GM21619 (cell line): ENCODE measurements around the gene TRMT1.

ENCODE experiments used
- ATAC-seq: cut with Tn5 transposase; IDR thresholded peaks from one replicate; pipeline ENCODE4 v1.9.1; 2021; ENCODE audit not compliant: unreplicated experiment

Gene TRMT1

DNA sequence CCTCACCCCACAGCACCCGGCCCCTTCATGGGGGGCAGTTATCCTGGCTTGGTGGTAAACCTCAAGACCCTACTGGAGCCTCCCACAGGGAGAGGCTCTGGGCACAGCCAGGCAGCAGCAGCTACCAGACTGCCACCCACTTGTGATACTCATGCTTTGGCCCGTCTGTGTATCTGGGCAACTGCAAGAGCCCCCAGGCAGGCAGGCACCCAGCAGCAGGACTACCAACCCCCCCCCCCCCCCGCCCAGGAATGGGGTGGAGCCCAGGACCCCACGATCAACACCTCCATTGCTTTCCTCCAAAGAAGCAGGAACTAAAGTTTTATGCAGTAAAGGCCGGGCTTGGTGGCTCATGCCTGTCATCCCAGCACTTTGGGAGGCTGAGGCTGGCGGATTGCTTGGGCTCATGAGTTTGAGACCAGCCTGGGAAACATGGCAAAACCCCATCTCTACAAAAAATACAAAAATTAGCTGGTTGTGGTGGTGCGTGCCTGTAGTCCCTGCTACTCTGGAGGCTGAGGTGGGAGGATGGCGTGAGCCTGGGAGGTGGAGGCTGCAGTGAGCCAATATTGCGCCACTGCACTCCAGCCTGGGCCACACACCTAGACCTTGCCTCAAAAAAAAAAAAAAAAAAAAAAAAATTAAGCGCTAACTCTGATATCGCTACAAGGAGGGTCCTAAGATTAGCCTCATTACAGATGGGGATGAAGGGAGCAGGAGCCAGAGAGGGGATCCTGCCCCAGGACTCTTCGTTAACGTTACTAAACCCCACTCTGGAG, 12.8 kb downstream of the TRMT1 start:
- ATAC-seq = no peak

DNA sequence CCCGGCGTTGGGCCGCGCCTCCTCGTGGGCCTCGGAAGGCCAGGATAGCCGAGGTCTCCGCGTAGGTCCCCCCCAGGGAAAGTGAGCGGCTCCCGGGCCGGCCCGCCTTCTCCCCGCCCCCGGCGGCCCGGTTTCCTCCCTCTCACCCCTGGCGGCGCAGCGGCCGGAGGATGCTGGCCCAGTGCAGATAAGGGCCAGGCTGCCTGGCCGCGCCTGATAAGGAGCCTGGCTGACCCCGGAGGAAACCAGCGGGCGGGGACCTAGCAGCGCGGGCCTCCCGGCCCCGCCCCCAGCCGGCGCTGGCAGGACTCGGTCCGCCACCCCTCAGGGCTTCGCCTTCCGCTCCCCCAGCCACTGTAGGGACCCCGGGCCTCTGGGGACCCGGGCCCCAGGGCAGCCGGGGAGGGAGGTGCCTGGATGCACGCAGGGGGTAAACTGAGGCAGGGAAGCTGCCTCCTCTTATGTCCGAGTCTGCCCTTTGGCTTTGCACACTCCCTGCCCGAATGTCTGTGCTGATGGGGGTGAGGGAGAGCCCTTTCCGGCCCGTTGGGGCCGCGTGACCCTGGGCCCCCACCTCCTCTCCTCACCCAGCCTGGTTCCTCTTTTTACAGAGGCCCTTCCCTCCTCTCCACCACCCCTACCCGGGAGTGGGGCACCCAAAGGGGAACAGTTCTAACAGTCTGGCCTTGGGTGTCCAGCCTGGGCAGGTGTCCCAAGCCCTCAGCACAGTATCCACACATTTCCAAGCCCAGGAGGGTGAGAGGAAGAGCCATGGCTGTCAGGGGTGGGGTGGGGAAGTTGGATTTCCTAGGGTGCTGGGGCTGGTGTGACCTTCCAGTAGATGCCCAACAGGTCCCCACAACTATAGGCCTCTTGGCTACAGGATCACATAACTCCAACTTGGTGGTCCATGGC, 13.6 kb downstream of the TRMT1 start, which contains the start of gene LYL1:
Gene LYL1, minus strand, starts transcription at position 193 of the 915 bp plus-strand sequence. CDS start 1,687 bp downstream, outside the sequence.
- ATAC-seq = peak; percentile 33

DNA sequence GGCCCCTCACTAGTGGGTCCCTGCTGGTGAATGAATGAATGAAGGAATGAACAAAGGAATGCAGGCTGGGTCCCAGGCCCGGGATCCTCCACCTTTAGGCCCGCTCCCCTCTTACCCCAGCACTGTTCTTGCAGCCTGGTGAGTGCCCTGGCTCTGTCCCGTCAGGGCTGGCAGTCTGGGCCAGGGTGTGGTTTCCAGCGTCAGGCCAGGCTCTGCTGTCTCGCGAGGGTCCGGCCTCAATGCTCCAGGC, 14.2 kb downstream of the TRMT1 start:
- ATAC-seq = peak; percentile 1

DNA sequence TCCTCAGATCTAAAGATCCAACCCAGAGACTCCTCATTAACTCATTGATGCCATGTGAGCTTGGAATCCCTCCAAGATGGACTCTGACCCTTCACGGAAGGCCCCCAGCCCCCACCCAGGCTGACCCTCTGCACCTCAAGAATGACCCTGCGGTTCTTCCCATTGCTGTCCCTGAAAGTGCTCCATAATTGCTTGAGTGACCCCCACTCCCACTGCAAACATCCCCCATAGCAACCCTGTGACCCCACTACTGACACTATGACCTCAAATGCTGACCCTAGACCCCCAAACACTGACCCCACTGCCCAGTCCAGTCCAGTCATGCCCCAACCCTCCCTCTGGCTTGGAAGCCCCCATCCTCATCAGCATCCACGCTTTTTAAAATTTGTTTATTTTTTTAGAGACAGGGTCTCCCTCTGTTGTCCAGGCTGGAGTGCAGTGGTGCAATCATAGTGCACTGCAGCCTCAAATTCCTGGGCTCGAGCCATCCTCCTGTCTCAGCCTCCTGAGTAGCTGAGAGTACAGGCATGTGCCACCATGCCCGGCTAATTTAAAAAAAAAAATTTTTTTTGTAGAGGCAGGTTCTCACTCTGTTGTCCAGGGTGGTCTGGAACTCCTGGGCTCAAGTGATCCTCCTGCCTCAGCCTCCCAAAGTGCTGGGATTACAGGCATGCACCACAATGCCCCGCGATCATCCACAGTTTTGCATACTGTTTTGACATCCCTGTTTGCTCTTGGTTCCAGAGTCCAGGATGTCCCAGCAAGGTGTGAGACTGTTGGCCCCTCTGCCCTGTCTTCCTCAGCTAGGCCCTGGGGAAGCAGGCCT, 14.7 kb downstream of the TRMT1 start:
- ATAC-seq = no peak

DNA sequence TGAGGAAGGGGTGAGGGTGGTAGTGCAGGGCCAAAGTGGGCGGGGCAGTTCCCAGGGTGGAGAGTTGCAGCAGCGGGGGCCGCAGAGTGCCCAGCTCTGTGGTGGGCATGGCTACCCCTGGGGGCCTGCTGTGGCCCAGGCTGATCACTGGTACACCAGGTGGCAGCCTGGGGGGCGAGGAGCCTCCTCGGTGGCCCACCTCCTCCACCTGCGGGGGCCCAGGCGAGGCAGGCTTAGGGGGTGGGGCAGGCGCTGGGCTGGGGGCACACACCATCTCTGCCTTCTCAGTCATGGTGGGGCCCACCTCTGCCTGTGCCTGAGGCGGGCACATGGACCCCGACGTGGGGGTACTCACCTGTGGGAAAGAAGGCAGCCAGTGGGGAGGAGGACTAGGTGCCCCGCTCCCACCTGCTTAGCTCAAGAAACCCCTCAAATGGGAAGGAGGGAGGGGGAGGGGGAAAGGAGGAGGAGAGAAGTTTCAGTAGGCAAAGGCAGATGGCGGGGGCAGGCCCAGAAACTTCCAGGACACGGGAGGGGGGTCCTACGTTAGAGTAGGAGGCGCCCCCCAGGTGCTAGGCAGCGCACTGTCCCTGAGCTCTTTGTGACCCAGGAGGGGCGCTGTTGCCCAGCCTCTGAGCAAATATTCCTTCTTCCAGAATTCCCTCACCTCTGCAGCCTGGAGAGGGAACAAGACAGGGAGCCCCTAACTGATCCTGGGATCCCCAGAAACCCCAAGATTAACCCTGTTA, 15.5 kb downstream of the TRMT1 start:
- no peak for ATAC-seq

DNA sequence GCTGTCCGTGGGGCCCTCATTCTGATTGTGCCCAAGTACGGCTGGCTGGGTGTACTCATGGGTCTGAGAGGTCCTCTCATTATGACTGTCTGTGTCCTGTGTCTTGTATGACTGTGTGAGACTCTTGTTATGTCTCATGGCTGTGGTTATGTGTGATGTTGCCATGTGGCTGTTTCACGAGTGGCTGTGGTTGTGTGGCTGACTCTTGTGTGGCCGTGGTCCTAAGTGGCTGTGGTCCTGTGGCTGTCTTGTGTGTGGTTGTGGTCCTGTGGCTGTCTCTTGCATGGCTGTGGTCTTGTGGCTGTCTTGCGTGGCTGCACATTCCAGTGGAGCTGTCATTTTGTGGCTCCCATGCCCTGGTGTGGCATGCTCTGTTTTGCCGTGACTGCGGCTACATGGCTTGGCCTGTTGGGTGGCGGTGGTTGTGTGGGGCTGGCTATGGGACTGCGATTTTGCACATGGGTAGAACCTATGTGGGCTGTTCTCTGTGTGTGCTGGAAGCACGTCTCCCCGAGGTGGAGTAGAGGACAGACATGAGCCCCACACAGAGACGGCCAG, 16.4 kb downstream of the TRMT1 start:
- ATAC-seq = no peak

DNA sequence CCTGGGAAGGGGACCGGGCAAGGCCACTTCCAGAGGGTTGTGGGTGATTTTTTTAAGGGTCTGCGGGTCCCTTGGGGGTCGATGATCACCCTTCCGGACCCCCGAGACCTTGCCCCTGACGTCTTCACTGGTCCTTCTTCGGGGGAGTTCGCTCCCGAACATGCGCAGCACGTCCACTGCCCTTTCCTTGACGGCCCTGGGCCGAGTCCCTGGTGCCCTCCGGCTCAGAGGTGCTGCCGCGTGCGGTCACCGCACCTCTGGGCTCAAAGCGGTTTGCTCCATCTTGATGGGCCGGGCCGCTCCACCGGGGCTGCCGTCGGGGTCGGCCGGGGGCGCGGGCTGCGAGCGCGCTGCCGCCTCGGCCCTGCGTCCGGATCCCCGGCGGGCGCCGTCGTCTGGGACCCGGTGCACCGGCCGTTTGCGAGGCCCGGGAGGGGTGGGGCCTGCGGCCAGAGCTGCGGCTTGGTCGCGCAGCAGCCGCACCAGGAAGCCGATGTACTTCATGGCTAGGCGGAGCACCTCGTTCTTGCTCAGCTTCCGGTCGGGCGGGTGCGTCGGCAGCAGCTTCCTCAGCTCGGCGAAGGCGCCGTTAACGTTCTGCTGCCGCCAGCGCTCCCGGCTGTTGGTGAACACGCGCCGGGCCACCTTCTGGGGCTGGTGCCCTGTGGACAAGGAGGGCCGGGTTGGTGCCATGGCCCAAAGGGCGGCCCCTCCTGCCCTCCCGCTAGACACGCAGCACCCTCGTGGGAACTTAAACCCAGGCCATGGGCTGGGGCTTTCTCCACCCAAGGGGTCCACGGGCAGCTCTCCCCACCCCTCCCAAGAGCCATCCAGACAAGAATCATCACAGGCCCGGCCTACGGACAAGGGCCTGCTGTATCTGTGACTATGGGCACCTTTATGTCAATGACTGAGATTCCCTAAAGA, 17.2 kb downstream of the TRMT1 start:
- no peak for ATAC-seq

DNA sequence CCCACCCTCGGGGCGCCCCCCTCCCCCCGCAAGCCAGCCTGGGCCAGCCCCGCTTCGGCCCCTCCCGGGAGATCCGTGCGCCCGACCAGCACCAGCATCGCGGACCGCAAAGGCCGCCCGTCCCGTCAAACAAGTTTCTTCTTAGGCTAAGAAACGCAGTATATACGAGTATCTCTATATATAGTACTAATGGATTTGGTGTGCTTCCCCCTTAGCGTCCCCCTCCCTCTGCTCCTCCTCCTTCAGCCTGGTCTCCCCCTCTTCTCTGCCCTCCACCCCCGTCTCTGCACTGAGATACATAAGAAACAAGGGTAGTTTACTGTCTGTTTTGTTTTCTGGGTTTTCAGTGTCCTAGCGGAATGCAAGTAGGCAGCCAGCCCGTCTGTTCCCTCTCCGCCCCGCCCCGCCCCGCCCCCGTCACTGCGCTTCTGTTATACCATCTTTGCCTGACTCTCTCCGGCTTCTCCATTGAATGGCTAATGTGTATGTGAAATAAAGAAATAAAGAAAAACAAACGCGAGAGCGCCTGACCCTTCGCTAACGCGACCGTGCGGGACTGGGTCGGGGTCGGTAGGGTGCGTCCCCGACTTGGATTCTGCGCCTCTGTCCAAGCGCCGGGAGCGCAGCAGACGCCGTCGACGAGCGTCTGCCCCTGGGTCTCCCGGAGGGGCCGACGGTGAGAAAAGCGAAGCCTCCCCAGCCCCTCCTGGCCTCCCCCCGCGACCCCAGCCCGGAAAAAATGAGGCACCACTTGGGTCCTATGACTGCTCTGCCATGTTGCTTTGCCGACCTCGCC, 18.1 kb downstream of the TRMT1 start:
- ATAC-seq = no peak

DNA sequence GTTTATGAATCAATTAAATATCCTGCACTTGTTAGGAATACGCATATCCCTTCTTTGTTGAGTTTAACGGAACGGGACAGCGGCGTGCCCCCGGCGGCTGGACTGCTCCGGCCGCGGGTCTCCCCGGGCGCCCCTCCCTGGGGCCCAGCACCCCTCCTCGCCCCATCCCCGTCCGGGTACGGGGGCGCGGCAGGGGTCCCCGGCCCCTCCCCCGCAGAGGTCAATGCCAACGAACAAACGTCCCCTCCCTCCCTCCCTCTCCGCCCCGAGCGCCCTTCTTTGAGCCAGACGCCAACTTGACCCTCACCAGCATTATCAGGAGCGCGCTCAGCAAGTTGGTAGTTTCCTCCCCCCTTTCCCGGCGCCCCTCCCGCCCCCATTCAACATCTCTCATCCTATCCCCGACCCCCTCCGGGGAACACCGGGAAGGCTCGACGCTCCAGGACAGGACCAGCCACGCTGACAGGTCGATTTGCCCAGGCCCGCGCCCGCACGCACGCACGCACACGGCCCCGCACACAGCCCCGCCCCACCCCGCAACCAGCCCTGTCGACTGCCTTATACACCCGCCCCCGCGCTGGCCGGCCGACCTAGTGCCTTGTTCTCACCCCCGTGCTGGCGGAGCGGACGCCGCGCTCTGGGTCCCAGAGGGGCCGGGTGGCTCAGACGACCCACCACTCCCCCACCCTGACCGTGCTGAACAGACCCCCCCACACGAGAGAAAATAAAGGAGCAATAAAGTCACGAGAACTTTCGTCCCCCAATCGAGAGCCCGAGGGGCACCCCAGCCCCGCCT, 18.9 kb downstream of the TRMT1 start:
- ATAC-seq = no peak

DNA sequence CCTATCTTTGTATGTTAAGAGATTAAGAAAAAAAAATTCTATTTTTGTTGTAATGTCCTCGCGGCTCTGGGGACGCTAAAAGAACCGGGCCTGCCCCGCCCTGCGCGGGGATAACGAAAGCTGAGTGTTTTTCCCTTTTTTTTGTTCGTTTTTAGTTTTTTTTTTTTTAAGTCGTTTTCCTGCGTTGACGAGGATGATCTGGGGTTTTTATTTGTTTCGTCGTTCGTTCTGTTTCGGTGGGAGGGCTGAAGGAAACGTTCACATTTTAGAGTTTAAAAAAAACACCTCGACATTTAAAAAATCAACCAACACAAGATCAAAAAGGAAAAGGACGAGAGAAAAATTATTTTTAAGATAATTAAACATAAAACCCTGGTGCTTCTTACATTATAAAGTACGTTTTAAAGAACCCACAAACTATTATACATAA, 19.5 kb downstream of the TRMT1 start:
- ATAC-seq = no peak

DNA sequence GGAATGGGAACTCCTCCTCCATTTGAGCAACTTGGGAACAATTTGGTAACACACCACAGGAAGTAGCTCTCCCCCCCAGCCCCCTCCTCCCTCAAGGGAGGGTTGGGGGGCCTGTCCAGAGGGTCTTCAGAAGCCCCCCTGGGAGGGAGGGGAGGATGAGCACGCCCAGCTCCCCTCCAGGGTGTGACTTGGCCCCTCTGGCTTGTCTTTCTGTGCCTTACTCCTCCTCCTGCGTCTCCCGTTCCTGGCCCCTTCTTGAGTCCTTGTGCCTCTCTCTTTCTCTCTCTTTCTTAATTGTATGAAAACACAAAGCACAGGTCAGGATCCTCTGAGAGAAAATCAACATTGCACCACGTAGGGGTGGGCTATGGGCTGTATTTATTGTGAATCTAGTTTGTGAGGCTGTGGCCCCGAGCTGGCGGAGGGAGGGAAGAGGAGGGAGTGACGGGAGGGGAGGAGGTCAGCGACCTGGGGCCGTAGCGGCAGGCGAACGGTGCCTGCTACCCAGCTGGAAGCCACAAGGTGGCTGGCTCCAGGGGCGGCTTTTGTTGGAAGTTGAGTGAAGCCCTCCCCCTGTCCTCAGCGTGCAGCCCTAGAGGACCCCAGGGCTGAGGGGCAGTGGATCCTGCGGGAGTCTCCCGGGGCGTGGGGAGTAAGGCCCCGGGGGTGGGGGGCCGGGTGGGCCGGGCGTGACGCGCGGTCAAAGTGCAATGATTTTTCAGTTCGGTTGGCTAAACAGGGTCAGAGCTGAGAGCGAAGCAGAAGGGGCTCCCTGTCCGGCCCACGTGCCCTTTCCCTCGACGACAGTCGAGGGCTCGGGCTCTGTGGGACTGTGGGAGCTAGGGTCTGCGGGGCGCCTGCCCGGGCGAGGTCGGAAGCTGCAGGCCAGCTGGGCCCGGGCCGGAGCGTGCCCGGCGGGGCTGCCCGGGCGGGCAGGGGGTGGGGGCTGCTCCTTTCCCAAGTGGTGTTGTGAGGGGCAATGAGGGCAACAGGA, 20.3 kb downstream of the TRMT1 start:
- no peak for ATAC-seq

DNA sequence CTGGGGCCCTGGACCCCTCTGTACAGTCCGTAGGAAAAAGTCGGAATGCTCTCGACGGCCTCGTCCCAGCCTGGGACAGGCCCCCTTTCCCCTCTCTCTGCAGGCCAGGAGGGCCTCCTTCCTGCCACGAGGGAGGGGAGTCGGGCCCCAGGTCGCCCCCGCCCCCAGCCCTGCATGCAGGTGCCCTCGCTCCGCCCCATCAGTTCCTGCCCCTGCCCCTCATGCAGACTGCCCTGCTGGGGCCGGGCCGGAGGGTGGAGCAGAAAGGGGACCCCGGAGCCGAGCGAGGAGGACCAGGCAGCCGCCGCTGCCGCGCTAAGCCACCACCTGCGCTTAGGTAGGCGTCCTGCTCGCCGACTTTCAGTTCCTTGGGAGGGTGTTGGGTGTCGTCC, 21.2 kb downstream of the TRMT1 start:
- ATAC-seq = no peak

DNA sequence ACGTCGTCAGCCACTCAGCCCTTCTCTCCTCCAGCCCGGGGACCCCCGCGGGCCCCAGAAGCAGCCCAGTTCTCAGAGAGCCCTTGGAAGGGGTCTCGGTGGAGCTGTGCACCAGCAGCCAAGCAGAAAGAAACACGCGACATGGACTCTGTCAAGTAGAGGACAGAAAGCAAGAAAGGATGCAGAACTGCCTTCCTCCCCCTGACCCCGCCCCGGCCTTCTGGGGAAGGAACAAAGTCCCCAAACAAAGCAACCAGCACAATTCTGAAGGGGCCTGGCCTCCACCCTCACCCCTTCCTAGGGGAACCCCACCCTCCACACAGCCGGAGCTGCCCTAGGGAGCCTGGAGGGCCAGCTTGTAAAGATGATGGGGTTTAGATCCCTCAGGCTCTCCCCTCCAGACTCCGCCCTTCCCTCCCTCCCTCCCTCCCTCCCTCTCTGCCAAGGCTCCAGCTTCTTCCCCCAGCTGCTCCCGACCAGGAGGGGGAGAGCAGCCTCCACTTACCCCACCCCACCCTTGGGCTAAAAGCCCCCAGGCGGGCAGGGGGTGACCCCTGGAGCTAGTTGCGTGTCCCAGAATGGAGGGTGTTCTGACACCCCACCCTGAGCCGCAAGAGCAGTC, 21.7 kb downstream of the TRMT1 start:
- ATAC-seq = no peak

DNA sequence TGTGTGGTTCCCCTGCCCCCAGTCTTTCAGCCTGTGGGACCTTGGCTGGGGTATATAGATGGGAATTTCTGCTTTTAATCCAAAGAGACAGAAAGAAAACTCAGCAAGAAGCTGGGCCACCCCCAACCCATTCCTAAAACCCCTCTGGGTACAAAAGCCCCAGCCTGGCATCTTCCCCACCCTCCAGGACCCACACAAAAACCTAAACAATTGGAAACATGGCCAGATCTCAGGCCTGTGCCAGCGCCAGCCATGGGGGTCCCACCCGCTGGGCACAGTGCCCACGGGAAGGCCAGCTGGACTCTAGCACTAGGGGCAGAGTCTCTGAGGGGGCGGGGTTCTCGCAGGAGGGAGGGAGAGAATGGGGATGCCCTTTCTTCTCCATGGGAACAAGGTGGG, 22.4 kb downstream of the TRMT1 start:
- ATAC-seq = no peak

DNA sequence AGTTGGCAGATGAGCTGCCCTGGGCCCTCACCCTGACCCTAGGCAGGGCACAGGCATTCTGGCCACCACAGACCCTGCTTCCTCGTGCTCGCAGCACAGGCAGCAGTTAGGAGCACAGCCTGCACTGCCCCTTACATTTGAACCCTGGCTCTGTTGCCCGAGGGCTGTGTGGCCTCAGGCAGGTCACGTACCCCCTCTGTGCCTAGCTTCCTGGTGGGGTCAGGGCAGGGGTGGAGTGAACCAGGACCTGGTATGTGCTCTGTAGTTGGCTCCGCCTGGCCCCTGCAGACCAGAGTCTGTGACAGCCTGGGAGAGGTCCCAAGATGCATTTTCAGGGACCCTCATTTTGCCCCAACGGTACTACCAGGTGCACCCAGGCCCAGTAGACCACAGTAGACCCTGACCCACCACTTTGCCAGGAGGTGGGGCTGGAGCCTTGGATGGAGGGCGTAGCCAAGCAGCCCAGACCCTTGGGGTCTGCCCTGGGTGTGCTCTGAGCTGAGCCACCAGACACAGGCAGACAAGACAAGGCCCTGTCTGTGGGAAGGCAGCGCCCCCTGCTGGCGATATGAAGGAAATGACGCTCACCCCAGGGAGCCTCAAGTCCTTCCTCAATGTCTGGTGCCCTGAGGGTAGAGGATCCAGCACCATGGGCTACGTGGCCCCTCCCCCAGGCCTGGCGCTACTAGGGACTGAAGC, 23.0 kb downstream of the TRMT1 start:
- ATAC-seq = no peak
